AG04449 (cell line): Measurements from ENCODE around the gene WDR72.

ENCODE experiments used
- CTCF ChIA-PET: fragments of 350-600 bp; formaldehyde crosslinking; extraction: SDS; loops from one replicate; lab custom pipeline; 2021; ENCODE audit warnings: antibody characterized with exemption; lab: Yijun Ruan, JAX
- POLR2A ChIA-PET: fragments of 400-600, 350-600 bp; formaldehyde crosslinking; extraction: SDS; loops from one replicate; lab custom pipeline; 2020; ENCODE audit warnings: antibody characterized with exemption, inconsistent platforms; lab: Yijun Ruan, JAX
- DNase-seq: peaks from one replicate; pipeline ENCODE4 v3.0.0-alpha.2; 2010; ENCODE audit warnings: low read depth, low spot score
- H3K4me3 ChIP-seq: 2 replicates; pipeline ENCODE4 v1.5.1; 2011; ENCODE audit warnings: low read depth, mild to moderate bottlenecking, control low read depth, low read length
- CTCF ChIP-seq: IDR thresholded peaks from one replicate; pipeline ENCODE4 v1.5.1; 2011; ENCODE audit warnings: mild to moderate bottlenecking, moderate library complexity, low read length, control low read depth, inconsistent platforms; ENCODE audit not compliant: insufficient read depth; ENCODE audit errors: missing control alignments

Gene WDR72

GRCh38 chr15:53681056-53681455 is 78.4 kb downstream of the WDR72 start:
- POLR2A ChIA-PET, result no interaction called here
- CTCF ChIA-PET, result no interaction called here
- TF ChIP-seq CTCF, result no peak
- no peak for DNase-seq
- H3K4me3 ChIP-seq, result no peak overlapping the region

GRCh38 chr15:53675832-53676231 is 83.6 kb downstream of the WDR72 start:
- no peak for TF ChIP-seq CTCF
- DNase-seq, result no peak
- ChIA-PET CTCF (no interaction called here), POLR2A (no interaction called here)
- no peak overlapping the region for H3K4me3 ChIP-seq

GRCh38 chr15:53671545-53671944 is 87.9 kb downstream of the WDR72 start:
- no peak for TF ChIP-seq CTCF
- no peak for DNase-seq
- CTCF ChIA-PET, result no interaction called here
- no peak overlapping the region for H3K4me3 ChIP-seq
- POLR2A ChIA-PET, result no interaction called here

GRCh38 chr15:53670701-53671100 is 88.8 kb downstream of the WDR72 start:
- no peak for DNase-seq
- H3K4me3 ChIP-seq, result no peak overlapping the region
- ChIA-PET POLR2A (no interaction called here), CTCF (no interaction called here)
- no peak for TF ChIP-seq CTCF

GRCh38 chr15:53665930-53666329 is 93.5 kb downstream of the WDR72 start:
- ChIA-PET POLR2A (no interaction called here), CTCF (no interaction called here)
- no peak for DNase-seq
- H3K4me3 ChIP-seq, result no peak overlapping the region
- no peak for TF ChIP-seq CTCF

GRCh38 chr15:53658827-53659555 is 100.5 kb downstream of the WDR72 start:
- H3K4me3 ChIP-seq, result no peak overlapping the region
- no peak for DNase-seq
- CTCF ChIA-PET, result no interaction called here

More at GRCh38 chr15:53658827-53659555, 100.5 kb downstream of the WDR72 start:
- POLR2A ChIA-PET, result no interaction called here
- TF ChIP-seq CTCF, result no peak
